ENCODE results near the gene PANK4.

PANK4 gene

GRCh38 chr1:2501041-2501819, 25.2 kb downstream of the PANK4 start:
- DNase-seq (ENCODE audit: extremely low read depth in 1 of 2, low read depth in 1 of 2) = no peak

DNA sequence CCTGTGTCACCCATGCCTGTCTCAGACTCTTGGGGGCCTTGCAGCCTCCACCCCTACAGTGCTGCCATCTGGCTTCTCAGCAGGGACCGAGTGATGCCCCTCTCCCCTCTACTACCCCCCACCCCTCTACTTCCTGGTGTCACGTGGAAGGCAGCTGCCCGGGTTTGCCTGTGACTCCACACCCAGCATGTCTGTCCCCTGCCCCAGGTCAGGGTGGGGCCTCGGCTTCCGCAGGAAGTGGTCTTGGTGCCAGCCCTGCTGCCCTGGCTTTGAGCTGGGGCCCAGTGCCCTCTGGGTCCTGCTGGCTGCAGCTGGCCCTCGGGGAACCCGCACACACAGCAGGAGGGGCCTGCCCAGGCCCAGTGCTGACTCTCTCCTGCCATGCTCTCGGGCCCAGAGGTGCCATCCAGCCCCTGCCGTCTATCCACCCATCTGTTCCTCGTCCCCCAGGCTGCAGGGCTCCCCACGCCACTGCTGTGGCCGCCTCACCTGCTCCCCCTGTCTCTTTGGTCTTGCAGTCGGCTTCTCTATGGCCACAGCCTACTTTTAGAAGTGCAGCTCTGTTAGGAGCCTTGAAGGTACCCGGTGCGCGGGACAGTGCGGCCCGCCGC, 26.3 kb downstream of the PANK4 start:
- DNase-seq (ENCODE audit: extremely low read depth in 1 of 2, low read depth in 1 of 2) = no peak

DNA sequence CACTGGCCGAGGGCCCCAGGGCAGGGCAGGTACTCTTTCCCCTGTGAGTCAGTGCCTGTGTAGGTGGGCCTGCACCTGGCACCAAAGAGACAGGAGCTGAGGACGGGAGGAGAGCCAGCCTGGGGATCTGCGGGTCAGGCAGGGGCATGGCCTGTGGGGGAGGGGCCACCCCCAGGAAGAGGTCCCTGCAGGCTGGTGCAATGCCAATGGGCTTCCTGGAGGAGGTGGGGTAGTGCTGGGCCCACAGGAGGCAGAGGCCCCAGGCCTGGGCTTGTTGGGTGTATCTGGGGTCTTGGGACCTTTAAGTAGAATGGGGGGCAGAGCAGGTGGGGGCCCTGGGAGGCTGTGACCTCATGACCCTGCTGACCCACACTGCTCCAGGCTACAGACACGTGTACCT, 27.1 kb downstream of the PANK4 start:
- no peak for DNase-seq (ENCODE audit: extremely low read depth in 1 of 2, low read depth in 1 of 2)

DNA sequence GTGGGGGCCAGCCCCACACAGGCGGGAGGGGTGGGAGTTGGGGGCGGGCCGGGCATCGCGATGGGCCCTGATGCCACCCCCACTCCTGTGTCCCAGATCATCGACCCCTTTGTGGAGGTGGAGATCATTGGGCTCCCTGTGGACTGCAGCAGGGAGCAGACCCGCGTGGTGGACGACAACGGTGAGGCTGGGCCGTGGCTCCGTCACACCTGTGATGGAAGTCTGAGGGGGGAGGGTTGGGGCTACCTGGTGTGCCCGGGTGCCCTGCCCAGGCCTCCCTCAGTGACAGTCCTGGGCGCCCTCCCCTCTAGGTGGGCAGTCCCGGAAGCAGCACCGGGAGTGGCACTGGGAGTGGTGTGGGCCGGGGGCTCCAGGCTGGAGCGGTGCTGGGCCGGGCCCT, 27.7 kb downstream of the PANK4 start:
- DNase-seq (ENCODE audit: extremely low read depth in 1 of 2, low read depth in 1 of 2) = no peak

DNA sequence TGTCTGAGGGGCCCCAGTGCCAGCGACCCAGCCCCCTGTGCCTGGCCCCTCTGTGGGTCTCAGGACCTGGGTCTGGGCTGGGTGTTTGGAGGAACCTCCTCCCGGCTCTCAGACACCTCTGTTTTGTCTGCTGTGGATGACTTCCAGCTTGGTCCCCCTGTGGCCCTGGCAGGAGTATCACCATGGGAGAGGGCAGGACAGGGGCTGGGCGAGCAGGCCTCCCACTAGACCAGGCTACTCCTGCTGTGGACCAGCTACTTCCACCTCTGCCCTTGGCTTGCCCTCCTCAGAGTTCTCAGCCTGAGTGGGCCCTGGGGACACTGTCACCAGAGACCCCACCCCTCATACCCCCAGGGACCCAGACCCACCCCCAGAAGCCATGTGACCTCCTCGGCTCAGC, 28.5 kb downstream of the PANK4 start:
- no peak for DNase-seq (ENCODE audit: extremely low read depth in 1 of 2, low read depth in 1 of 2)

DNA sequence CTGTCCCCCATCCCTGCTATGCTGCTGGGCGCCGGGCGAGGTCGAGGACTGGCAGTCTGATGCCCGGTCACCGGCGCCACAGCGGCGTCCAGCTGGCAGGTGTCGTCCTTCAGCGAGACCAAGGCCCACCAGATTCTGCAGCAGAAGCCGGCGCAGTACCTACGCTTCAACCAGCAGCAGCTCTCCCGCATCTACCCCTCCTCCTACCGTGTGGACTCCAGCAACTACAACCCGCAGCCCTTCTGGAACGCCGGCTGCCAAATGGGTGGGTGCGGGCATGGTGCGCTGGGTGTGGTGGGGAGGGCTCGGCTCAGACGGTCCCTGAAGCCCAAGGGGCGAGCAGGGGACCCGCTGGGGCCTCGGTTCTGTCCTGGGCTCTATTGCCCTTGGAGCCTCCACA, 29.6 kb downstream of the PANK4 start:
- DNase-seq (ENCODE audit: extremely low read depth in 1 of 2, low read depth in 1 of 2) = no peak

GRCh38 chr1:2496087-2496622, 30.2 kb downstream of the PANK4 start:
- DNase-seq (ENCODE audit: extremely low read depth in 1 of 2, low read depth in 1 of 2) = no peak

DNA sequence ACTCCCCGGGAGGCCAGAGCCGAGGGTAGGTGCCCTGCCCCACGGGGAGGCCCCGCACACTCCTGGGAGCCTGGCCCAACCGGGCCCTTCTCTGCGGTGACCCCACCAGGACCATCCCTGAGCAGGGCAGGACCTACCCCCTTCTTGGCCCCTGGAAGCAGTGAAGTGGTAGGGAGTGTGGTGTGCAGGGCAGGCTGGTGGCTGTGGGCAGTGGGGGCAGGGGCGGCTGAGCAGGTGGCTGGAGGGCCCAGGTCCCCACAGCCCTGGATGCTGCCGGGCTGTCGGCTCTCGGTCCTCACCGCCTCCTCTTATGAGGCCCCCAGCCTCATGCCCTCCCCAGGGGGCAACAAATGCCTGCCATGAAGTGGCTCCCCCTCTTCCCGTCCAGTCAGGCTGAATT, 30.9 kb downstream of the PANK4 start:
- DNase-seq (ENCODE audit: extremely low read depth in 1 of 2, low read depth in 1 of 2) = no peak

DNA sequence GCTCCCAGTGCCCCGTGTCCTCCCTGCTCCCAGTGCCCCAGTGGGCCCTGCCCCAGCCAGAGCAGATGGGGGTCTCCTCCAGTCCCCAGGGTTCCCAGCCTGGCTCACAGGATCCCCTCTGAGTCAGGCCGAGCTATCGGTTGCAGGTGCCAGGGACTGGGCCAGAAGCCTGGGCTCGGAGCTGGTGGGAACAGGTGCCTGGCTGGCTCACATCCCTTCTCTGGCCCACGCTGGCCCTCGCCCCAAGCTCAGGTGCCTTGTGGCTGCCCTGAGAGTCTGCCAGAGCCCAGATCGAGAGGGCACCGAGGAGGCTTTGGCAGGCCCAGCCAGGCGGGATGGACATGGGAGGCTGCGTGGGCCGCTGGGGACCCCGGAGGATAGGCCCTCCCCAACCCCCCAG, 31.4 kb downstream of the PANK4 start:
- DNase-seq (ENCODE audit: extremely low read depth in 1 of 2, low read depth in 1 of 2) = no peak

GRCh38 chr1:2494323-2494693, 32.1 kb downstream of the PANK4 start:
- DNase-seq (ENCODE audit: extremely low read depth in 1 of 2, low read depth in 1 of 2) = no peak

DNA sequence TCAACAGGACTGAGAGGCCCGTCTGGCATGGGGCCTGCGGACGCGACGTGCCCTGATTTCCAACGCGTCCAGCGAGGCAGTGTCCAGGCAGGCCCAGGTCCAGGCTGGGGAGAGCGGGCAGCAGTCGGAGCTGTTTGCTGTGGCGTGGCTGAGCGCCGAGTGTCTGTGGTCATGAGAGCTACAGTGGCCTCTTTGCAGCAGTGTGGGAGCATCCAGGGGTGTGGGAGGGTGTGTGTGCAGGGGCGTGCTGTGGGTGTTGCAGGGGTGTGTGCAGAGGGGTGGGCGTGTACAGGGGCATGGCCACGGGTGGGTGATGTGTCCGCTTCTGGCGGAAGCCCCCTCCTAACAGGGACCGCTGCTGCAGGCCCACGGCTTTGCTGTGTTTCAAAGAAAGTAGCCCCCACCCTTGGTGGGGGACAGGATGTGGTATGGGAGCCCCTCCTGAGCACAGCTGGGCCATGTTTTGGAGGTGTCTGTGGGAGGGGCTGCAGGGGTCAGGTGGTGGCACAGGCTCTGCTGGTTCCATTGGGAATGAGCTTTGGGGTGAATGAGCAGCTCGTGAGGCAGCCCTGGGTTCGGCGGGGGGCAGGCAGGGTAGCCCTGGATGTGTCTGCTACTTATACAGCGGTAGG, 32.6 kb downstream of the PANK4 start:
- DNase-seq (ENCODE audit: extremely low read depth in 1 of 2, low read depth in 1 of 2) = no peak

DNA sequence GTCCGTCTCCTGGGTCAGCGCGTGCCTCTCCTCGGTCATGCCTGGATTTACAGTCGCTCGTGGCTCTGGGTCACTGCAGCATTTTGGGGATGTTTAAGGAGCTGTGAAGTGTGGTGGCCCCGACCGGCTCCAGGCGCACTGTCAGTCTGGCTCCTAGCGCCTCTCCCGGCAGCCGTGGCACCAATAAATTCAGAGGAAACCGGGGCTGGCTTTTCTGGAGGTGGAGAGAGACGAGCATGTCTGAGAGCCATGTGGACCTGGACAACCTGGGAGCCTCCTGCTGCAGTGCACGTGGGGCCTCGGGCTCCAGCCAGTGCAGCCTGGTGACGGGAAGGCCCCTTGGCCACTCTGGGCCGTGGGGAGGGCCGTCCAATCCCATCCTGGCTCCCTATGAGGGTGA, 33.2 kb downstream of the PANK4 start:
- no peak for DNase-seq (ENCODE audit: extremely low read depth in 1 of 2, low read depth in 1 of 2)

DNA sequence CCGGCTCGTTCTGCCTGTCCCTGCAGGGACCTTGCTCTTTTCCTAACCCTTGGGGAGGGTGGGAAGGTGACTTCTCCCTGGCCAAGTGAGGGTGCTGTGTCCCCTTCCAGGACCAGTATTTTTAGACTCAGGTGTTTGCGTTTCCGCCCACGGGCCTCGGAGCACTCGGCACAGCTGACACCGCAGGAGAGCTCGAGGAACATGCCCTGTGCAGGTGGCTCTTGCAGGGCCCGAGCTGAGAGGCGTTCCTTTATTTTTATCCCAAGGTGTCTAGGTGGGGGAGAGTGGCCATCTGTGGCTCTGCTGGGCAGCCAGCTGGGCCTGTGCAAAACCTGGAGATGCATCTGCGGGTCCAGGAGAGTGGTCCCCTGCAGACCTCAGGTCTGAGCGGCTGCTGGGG, 34.3 kb downstream of the PANK4 start:
- DNase-seq (ENCODE audit: extremely low read depth in 1 of 2, low read depth in 1 of 2) = no peak

DNA sequence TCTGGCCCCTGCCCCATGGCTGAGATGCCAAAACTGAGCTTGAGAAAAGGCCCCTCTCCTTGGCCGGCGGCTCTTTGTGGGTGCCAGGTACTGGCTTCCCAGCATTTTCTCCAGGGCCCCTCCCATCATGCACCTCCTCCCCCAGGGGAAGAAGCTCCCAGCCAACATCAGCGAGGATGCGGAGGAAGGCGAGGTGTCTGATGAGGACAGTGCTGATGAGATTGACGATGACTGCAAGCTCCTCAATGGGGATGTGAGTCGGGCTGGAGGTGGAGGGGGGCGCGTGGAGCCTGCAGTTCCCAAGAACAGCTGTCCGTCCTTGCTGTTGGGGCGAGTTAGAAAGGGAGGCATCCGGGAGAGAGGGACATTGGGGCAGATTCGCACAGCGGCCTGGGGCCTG, 36.8 kb downstream of the PANK4 start:
- DNase-seq (ENCODE audit: extremely low read depth in 1 of 2, low read depth in 1 of 2) = no peak

DNA sequence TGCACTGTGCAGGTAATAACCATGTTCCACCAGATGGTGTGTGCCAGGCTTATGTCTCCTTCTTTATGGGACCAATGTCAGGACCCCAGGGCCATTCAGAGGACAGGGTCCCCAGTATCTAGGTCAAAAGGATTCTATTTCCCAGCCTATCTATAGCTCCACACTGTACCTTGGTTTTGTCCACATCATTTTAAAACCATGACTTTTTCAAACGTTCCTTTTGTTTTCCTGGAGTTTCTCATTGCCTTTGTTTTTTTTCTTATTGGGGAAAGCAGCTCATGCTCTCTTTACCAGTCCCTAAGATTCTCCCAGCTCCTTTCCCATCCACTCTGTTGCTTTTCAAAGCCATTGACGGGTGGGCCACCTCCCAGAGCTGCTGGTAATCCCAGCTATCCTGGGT, 37.7 kb downstream of the PANK4 start:
- no peak for DNase-seq (ENCODE audit: extremely low read depth in 1 of 2, low read depth in 1 of 2)

DNA sequence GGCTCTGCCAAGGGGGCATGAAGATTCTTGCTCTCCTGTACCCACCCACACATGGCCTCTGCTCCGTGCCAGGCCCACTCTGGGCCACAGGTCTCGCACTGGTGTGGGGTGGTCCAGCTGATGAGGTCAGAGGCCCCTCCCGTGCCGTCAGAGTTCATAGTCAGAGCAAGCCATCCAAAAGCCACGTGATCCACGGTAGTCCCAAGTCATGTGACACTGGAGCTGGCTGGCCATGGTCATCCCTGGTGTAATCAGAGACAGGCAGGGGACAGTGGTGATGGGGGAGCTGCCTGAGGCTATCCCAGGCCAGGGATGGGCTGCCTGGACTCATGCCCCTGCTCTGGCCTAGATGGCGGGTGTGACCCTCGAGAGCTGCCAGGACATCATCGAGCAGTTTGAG, 39.8 kb downstream of the PANK4 start:
- no peak for DNase-seq (ENCODE audit: extremely low read depth in 1 of 2, low read depth in 1 of 2)

GRCh38 chr1:2486041-2486440, 40.4 kb downstream of the PANK4 start:
- no peak for DNase-seq (ENCODE audit: extremely low read depth in 1 of 2, low read depth in 1 of 2)

DNA sequence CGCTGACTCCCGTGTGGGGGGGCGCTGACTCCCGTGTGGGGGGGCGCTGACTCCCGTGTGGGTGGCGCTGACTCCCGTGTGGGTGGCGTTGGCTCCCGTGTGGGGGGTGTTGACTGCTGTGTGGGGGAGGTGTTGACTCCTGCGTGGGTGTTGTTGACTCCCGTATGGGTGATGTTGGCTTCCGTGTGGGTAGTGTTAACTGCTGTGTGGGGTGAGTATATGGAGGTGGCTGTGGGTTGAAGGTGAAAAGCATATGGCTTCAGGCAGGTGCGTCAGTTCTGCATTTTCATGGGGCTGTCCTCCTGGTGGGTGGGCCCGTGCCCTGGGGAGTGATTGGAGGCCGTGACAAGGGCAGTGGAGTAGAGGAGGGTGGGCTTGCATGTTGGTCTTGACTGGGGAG, 42.4 kb downstream of the PANK4 start:
- DNase-seq (ENCODE audit: extremely low read depth in 1 of 2, low read depth in 1 of 2) = no peak

DNA sequence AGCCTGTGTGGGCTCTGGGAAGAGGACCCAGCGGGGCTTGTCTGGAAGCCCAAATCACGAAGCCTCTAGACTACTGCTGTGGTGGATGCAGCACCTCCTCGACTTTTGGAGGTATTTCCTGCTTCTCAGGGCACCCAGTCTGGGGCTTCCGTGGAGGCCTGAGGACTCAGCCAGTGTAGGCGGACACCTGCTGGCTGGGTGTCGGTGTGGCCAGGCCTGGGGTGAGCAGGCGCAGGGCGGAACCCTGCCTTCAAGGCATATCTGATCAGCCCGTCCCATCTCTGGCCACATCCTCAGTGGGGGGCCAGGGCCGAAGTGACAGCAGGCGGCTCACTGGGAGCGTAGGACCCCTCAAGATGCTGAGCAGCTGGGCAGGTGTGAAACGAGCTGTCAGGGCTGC, 43.4 kb downstream of the PANK4 start:
- DNase-seq (ENCODE audit: extremely low read depth in 1 of 2, low read depth in 1 of 2) = no peak

- no peak for DNase-seq (ENCODE audit: extremely low read depth in 1 of 2, low read depth in 1 of 2)
Measured at GRCh38 chr1:2482588-2482987, 43.8 kb downstream of the PANK4 start.

GRCh38 chr1:2481885-2482284, 44.5 kb downstream of the PANK4 start:
- no peak for DNase-seq (ENCODE audit: extremely low read depth in 1 of 2, low read depth in 1 of 2)

GRCh38 chr1:2480986-2481364, 45.4 kb downstream of the PANK4 start:
- no peak for DNase-seq (ENCODE audit: extremely low read depth in 1 of 2, low read depth in 1 of 2)

All from activated CD8-positive, alpha-beta memory T cell treated with anti-CD3 and anti-CD28 coated beads for 1 hour (primary cell).